ENCODE measurements around the gene BIRC7. TPM values are rescaled to one million over a fixed set of nuclear protein-coding genes. Genes with fewer than 3 reads are reported as not detected.
A peak's percentile ranks its signal among the peaks of the same experiment; 100 is the strongest.

The BIRC7 gene
- total RNA-seq, 1 experiment from 2014 or later = not detected

- H3K9me3 Mint-ChIP-seq (ENCODE audit: unreplicated experiment) = no peaks in the 10 kb centered on the region
- peak; percentile 42 for DNase-seq (ENCODE audit: unreplicated experiment)
- H3K4me3 Mint-ChIP-seq (ENCODE audit: unreplicated experiment) = peak overlapping the region; percentile 91
- TSS peak; percentile 46 for BruUV-seq (replicated peaks)
- peak; percentile 47 for TF ChIP-seq CTCF (IDR thresholded peaks at IDR 0.05; ENCODE audit: unreplicated experiment)
- peaks cover 39% of the 10 kb centered on the region for H3K4me1 Mint-ChIP-seq (ENCODE audit: insufficient read depth, unreplicated experiment)
- peak overlapping the region; percentile 92 for H3K27ac Mint-ChIP-seq (ENCODE audit: low read depth, unreplicated experiment)
- intact Hi-C loops (cut with micrococcal nuclease) = loop anchor here (1.0 kb wide), 1 partner anchor 32 kb away; no protein-coding TSS in a partner anchor
- peaks cover 8% of the 10 kb centered on the region for H3K27me3 Mint-ChIP-seq (ENCODE audit: insufficient read depth, unreplicated experiment)
- POLR2A ChIA-PET = interaction anchor here (0.6 to 2.3 kb wide), 18 partner anchors 9 to 649 kb away, joined by 3 to 17 read pairs (median 4); partner anchors contain the start of genes ARFGAP1, GMEB2, PPDPF and TPD52L2
- H3K36me3 Mint-ChIP-seq (ENCODE audit: insufficient read depth, unreplicated experiment) = peaks cover 49% of the 10 kb centered on the region
- CTCF ChIA-PET = interaction anchor here (0.7 to 8.8 kb wide), 17 partner anchors 9 to 322 kb away, joined by 3 to 86 read pairs (median 5); partner anchors contain the start of gene PTK6
Measured at GRCh38 chr20:63215101-63216040, 20.3 kb upstream of the BIRC7 start.

DNA sequence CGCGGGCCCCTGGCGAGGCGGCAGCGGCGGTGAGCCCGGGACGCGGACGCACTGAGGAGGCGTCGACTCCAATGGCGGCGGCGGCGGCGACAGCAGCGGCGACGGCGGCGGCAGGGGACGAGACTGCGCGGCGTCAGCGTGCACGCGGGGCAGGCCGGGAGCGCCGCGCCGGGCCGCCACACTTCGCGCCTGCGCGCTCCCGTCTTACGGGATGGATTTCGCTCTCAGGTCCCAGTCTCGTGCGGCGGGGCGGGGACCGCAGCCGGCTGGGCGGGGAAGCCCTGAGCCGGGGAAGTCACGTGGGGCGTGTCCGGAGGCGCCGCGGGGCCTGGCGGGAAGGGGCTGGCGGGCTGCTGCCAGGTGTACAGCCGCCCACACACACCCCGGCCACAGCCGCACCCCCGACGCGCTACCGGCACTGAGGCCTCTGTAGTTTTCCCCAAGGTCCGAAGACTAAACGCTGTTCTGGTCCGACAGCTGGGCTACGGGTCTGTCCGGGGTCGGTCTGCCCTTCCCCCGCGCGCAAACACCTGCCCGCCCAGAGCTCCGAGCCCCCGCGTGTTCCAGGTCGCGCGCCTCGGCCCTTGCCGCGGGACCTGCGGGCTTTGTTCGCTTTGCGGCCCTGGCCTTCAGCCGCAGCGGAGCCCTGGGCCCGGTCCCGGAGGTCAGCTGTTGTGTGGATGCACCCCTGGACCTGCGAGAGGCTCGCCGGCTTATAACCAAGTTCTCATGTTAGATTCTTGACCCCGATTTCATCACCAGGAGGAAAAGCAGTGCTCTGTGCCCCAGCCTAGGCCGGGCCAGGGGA lies 19.5 kb upstream of the BIRC7 start, which contains the start of gene YTHDF1:
Gene YTHDF1, minus strand, starts transcription at position 91 of the 808 bp plus-strand sequence. CDS start 239 bp downstream, outside the sequence.
- peak; percentile 95 for DNase-seq (ENCODE audit: unreplicated experiment)
- Mint-ChIP-seq H3K4me1 (ENCODE audit: insufficient read depth, unreplicated experiment) (peaks cover 35% of the 10 kb centered on the region), H3K4me3 (ENCODE audit: unreplicated experiment) (peak within 1 kb of the TSS; percentile 91), H3K36me3 (ENCODE audit: insufficient read depth, unreplicated experiment) (peaks cover 40% of the 10 kb centered on the region), H3K27me3 (ENCODE audit: insufficient read depth, unreplicated experiment) (peaks cover 17% of the 10 kb centered on the region), H3K27ac (ENCODE audit: low read depth, unreplicated experiment) (peak within 1 kb of the TSS; percentile 92), H3K9me3 (ENCODE audit: unreplicated experiment) (no peaks in the 10 kb centered on the region)
- CTCF ChIA-PET = interaction anchor here (0.9 to 8.8 kb wide), 7 partner anchors 8 to 321 kb away, joined by 3 to 86 read pairs (median 5); partner anchors contain the start of gene PTK6
- intact Hi-C loops (cut with micrococcal nuclease) = no loop called here
- TSS peak; percentile 86 for BruUV-seq (replicated peaks)
- POLR2A ChIA-PET = interaction anchor here (0.6 to 2.0 kb wide), 15 partner anchors 9 to 649 kb away, joined by 3 to 17 read pairs (median 3); partner anchors contain the start of genes ARFGAP1, GMEB2 and TPD52L2
- no peak for TF ChIP-seq CTCF (IDR thresholded peaks at IDR 0.05; ENCODE audit: unreplicated experiment)

- Mint-ChIP-seq H3K27me3 (ENCODE audit: insufficient read depth, unreplicated experiment) (peaks cover 17% of the 10 kb centered on the region), H3K9me3 (ENCODE audit: unreplicated experiment) (no peaks in the 10 kb centered on the region), H3K4me3 (ENCODE audit: unreplicated experiment) (peak overlapping the region; percentile 91), H3K4me1 (ENCODE audit: insufficient read depth, unreplicated experiment) (peaks cover 31% of the 10 kb centered on the region), H3K27ac (ENCODE audit: low read depth, unreplicated experiment) (peak overlapping the region; percentile 82), H3K36me3 (ENCODE audit: insufficient read depth, unreplicated experiment) (peaks cover 33% of the 10 kb centered on the region)
- ChIA-PET POLR2A (interaction anchor here (0.6 to 2.0 kb wide), 6 partner anchors 9 to 92 kb away, joined by 3 to 6 read pairs (median 3); partner anchors contain the start of gene ARFGAP1), CTCF (interaction anchor here (0.6 to 1.3 kb wide), 2 partner anchors 30 to 34 kb away, joined by 3 to 8 read pairs; no protein-coding TSS in a partner anchor)
- BruUV-seq (replicated peaks) = no TSS peak
- TF ChIP-seq CTCF (IDR thresholded peaks at IDR 0.05; ENCODE audit: unreplicated experiment) = no peak
- DNase-seq (ENCODE audit: unreplicated experiment) = no peak
- intact Hi-C loops (cut with micrococcal nuclease) = no loop called here
Measured at GRCh38 chr20:63216849-63217471, 18.7 kb upstream of the BIRC7 start.
